Uterus (tissue), 4 donors: Measurements from ENCODE around the gene ARPC4. TPM values are rescaled to one million over a fixed set of nuclear protein-coding genes. Genes with fewer than 3 reads are reported as not detected.

Source experiments
- DNase-seq, 2 donors: peaks; one replicate each; pipeline ENCODE4 v3.0.0-alpha.2; 2019 to 2020
- H3K27ac ChIP-seq, 2 donors: fragments of 200-600 bp; sonication (generic); 1 replicate in 1 of 2; 2 replicates in 1 of 2; pipeline ENCODE4 v1.5.1; 2016 to 2018
- H3K27me3 ChIP-seq, 2 donors: fragments of 200-600 bp; sonication (generic); one replicate each; pipeline ENCODE4 v1.5.1; 2018 to 2019; ENCODE audit warnings: control low read depth in 1 of 2
- H3K36me3 ChIP-seq, 2 donors: fragments of 200-600 bp; sonication (generic); one replicate each; pipeline ENCODE4 v1.5.1; 2019; ENCODE audit warnings: control low read depth in 1 of 2
- H3K4me1 ChIP-seq, 2 donors: fragments of 200-600 bp; sonication (generic); one replicate each; pipeline ENCODE4 v1.5.1; 2018 to 2019; ENCODE audit warnings: control low read depth in 1 of 2
- H3K4me3 ChIP-seq, 2 donors: fragments of 200-600 bp; sonication (generic); 1 replicate in 1 of 2; 2 replicates in 1 of 2; pipeline ENCODE4 v1.5.1; 2018 to 2019; ENCODE audit warnings: mild to moderate bottlenecking in 1 of 2
- H3K9me3 ChIP-seq, 2 donors: fragments of 200-600 bp; sonication (generic); one replicate each; pipeline ENCODE4 v1.5.1; 2019; ENCODE audit warnings: control low read depth in 1 of 2
- CTCF ChIP-seq, 4 experiments: fragments of 200-600 bp in 2 of 4; fragments of 450-650 bp in 2 of 4; sonication (generic) in 2 of 4; IDR thresholded peaks; one replicate each; pipeline ENCODE4 v1.5.1; 2016 to 2019; ENCODE audit warnings: antibody characterized with exemption in 4 of 4, mild to moderate bottlenecking in 2 of 4, moderate library complexity in 1 of 4
- POLR2A ChIP-seq, 2 donors: fragments of 450-650 bp; IDR thresholded peaks; one replicate each; pipeline ENCODE4 v1.6.1; 2016; ENCODE audit warnings: antibody characterized with exemption in 2 of 2, mild to moderate bottlenecking in 1 of 2, moderate library complexity in 1 of 2
- intact Hi-C: fragments of 100-400 bp; cut with DNase I; formaldehyde crosslinking; loops from one replicate; pipeline ENCODE4 v1.15.1; 2023; ENCODE audit warnings: low total_unique reads
- total RNA-seq, 4 donors: library from RNA; depleted of rRNA in 3 of 4; stranded (reverse); fragments of >200 nt in 3 of 4; gene quantifications; one replicate each; pipeline versions ENCODE4 v1.1.0 to v1.2.4, GENCODE V29; 2014 to 2023
- donor health status: DM: yes; HTN: yes; CAD: no.

Gene ARPC4
- total RNA-seq, 4 donors from 2014 or later: 44.7 to 176 (median 142) TPM

GRCh38 chr3:9786825-9787669 lies 5.8 kb upstream of the ARPC4 start:
- H3K36me3 ChIP-seq: no peaks in the 10 kb centered on the region
- intact Hi-C loops: no loop called here
- no peak for DNase-seq
- no peaks in the 10 kb centered on the region for H3K4me1 ChIP-seq
- no peaks in the 10 kb centered on the region for H3K9me3 ChIP-seq
- H3K27me3 ChIP-seq: no peaks in the 10 kb centered on the region
- TF ChIP-seq CTCF (IDR thresholded peaks at IDR 0.05) (no peak), POLR2A (IDR thresholded peaks at IDR 0.05) (no peak)
- H3K27ac ChIP-seq: no peak overlapping the region
- no peak overlapping the region for H3K4me3 ChIP-seq

- no peaks in the 10 kb centered on the region for H3K27me3 ChIP-seq
- DNase-seq: no peak
- intact Hi-C loops: no loop called here
- H3K27ac ChIP-seq: no peak overlapping the region
- no peak overlapping the region for H3K4me3 ChIP-seq
- no peaks in the 10 kb centered on the region for H3K36me3 ChIP-seq
- TF ChIP-seq CTCF (IDR thresholded peaks at IDR 0.05) (no peak), POLR2A (IDR thresholded peaks at IDR 0.05) (no peak)
- no peaks in the 10 kb centered on the region for H3K9me3 ChIP-seq
- H3K4me1 ChIP-seq: no peaks in the 10 kb centered on the region
Observed at GRCh38 chr3:9787714-9788113, 5.2 kb upstream of the ARPC4 start.

- TF ChIP-seq POLR2A (IDR thresholded peaks at IDR 0.05): no peak
- TF ChIP-seq CTCF (IDR thresholded peaks at IDR 0.05): no peak
- H3K27me3 ChIP-seq: no peaks in the 10 kb centered on the region
- H3K4me3 ChIP-seq: no peak overlapping the region
- no peak for DNase-seq
- peak overlapping the region in 1 of 2 donors; percentile 98 for H3K27ac ChIP-seq
- intact Hi-C loops: no loop called here
- H3K4me1 ChIP-seq: no peaks in the 10 kb centered on the region
- no peaks in the 10 kb centered on the region for H3K36me3 ChIP-seq
- H3K9me3 ChIP-seq: no peaks in the 10 kb centered on the region
Observed at GRCh38 chr3:9791127-9791526, 1.8 kb upstream of the ARPC4 start.

- no peak for TF ChIP-seq CTCF (IDR thresholded peaks at IDR 0.05)
- Histone ChIP-seq H3K4me3 (peak overlapping the region; percentile 99 to 100), H3K4me1 (no peaks in the 10 kb centered on the region), H3K27me3 (no peaks in the 10 kb centered on the region), H3K36me3 (no peaks in the 10 kb centered on the region), H3K9me3 (no peaks in the 10 kb centered on the region), H3K27ac (peak overlapping the region; percentile 98)
- no peak for DNase-seq
- intact Hi-C loops: no loop called here
Observed at GRCh38 chr3:9791790-9792404, 985 bp upstream of the ARPC4 start.

GRCh38 chr3:9793161-9793781 lies 389 bp downstream of the ARPC4 start:
- TF ChIP-seq POLR2A (IDR thresholded peaks at IDR 0.05) (no peak), CTCF (IDR thresholded peaks at IDR 0.05) (no peak)
- Histone ChIP-seq H3K4me3 (peak overlapping the region; percentile 99 to 100), H3K9me3 (no peaks in the 10 kb centered on the region), H3K4me1 (no peaks in the 10 kb centered on the region), H3K27ac (peak overlapping the region; percentile 98), H3K27me3 (no peaks in the 10 kb centered on the region), H3K36me3 (no peaks in the 10 kb centered on the region)
- DNase-seq: no peak
- intact Hi-C loops: no loop called here
